Mucosa of stomach (tissue), 1 donor: ENCODE data around the gene INTS1.

Source experiments
- H3K27me3 ChIP-seq: one replicate; pipeline ENCODE4 v1.7.0; 2013; ENCODE audit warnings: mild to moderate bottlenecking, low read length; ENCODE audit not compliant: control insufficient read depth, insufficient read depth
- H3K36me3 ChIP-seq: one replicate; pipeline ENCODE4 v1.7.0; 2013; ENCODE audit warnings: low read length; ENCODE audit not compliant: control insufficient read depth, insufficient read depth
- H3K4me1 ChIP-seq: one replicate; pipeline ENCODE4 v1.7.0; 2013; ENCODE audit warnings: mild to moderate bottlenecking, low read length; ENCODE audit not compliant: control insufficient read depth, insufficient read depth
- H3K4me3 ChIP-seq: one replicate; pipeline ENCODE4 v1.7.0; 2013; ENCODE audit warnings: low read length
- H3K9ac ChIP-seq: one replicate; pipeline ENCODE4 v1.7.0; 2013; ENCODE audit warnings: mild to moderate bottlenecking, low read length, moderate library complexity
- H3K9me3 ChIP-seq: one replicate; pipeline ENCODE4 v1.7.0; 2013; ENCODE audit warnings: mild to moderate bottlenecking, low read length, moderate library complexity; ENCODE audit not compliant: control insufficient read depth
- donor health status: Pancreatic carcinoma.

Gene INTS1

DNA sequence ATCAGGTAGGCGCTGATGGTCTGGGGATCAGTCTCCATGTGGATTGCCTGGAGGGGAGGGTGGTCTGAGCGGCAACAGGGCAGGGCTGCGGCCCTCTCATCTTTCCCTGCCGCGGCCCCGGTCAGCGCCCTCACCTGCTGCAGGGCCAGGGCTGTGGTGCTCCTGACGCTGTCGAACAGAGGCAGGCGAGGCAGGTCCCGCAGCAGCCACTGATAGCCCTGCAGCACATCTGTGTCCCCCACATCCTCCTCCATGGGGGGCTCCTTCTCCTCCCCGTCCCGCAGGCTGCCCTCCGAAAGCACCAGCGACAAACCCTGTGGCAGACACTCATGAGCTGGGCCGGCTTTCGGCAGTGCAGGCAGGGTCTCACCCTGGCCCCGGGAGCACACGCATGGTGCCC is 19.0 kb downstream of the INTS1 start:
- no peaks in the 10 kb centered on the region for H3K4me1 ChIP-seq
- no peaks in the 10 kb centered on the region for H3K36me3 ChIP-seq
- H3K9ac ChIP-seq = no peak overlapping the region
- H3K4me3 ChIP-seq = no peak overlapping the region
- H3K9me3 ChIP-seq = no peaks in the 10 kb centered on the region
- H3K27me3 ChIP-seq = no peaks in the 10 kb centered on the region

DNA sequence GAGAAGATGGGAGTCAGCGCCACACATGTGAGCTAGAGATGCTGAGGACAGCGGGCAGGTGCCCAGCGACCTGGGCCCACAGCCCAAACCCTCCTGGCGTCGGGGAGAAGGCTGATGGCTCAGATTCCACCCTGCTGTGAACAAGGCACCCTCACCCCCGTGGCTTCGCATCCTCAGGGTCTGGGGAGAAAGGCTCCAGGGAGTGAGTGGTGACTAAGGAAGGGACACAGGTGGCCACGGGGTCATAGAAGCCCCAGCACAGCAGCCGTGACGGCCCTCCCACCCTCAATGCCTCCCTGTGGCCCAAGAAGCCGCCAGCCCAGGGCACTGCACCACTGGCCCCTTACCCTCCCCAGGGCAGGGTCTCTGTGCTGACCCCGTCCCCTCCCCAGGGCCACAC is 19.6 kb downstream of the INTS1 start:
- Histone ChIP-seq H3K27me3 (no peaks in the 10 kb centered on the region), H3K36me3 (no peaks in the 10 kb centered on the region)

GRCh38 chr7:1483536-1484505 is 20.4 kb downstream of the INTS1 start:
- Histone ChIP-seq H3K27me3 (no peaks in the 10 kb centered on the region), H3K36me3 (no peaks in the 10 kb centered on the region), H3K4me3 (no peak overlapping the region), H3K4me1 (no peaks in the 10 kb centered on the region), H3K9ac (no peak overlapping the region), H3K9me3 (no peaks in the 10 kb centered on the region)

More for the DNA sequence above, 19.6 kb downstream of the INTS1 start:
- Histone ChIP-seq H3K9ac (no peak overlapping the region), H3K9me3 (no peaks in the 10 kb centered on the region), H3K4me1 (no peaks in the 10 kb centered on the region), H3K4me3 (no peak overlapping the region)

DNA sequence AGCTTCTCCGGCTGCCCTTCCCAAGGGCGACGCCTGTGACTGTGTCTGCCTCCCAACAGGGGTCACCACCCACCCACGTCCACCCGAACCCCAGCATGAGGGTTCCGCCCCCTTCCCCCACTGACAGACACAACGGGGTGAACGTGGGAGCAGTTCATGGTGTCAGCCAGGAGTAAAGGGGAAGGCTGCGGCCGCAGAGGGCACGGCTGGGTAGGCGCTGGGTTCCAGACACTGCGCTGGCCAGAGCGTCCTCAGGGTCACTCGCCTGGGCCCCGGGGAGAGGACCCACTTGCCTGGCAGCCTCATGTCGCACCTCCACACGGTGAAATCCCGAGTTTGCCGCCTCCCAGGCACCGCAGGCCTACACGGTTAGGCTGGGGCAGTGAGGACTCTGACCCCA is 21.1 kb downstream of the INTS1 start:
- Histone ChIP-seq H3K4me1 (no peaks in the 10 kb centered on the region), H3K36me3 (no peaks in the 10 kb centered on the region), H3K4me3 (no peak overlapping the region), H3K9ac (no peak overlapping the region), H3K9me3 (no peaks in the 10 kb centered on the region), H3K27me3 (no peaks in the 10 kb centered on the region)

- Histone ChIP-seq H3K4me1 (no peaks in the 10 kb centered on the region), H3K27me3 (no peaks in the 10 kb centered on the region), H3K9me3 (no peaks in the 10 kb centered on the region), H3K4me3 (no peak overlapping the region), H3K9ac (no peak overlapping the region), H3K36me3 (no peaks in the 10 kb centered on the region)
These were observed 22.9 kb downstream of the INTS1 start for GRCh38 chr7:1481300-1481699.

DNA sequence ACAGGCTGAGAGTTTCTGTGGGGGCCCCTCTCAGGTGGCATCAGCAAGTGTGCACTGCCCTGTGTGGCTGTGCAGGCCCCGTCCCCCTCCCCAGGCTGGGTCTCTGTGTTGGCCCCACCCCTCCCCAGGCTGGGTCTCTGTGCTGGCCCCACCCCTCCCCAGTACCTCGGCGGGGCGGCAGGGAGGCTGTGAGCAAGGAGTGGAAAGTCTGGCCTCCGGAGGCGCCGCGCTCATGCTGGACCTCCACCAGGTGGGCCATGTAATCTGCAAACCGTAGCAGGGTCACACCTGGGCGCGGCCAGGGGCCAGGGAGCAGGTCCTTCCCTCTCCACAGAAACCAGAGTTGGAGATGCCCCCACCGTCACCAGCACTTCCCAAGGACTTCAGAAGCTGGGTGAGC is 23.5 kb downstream of the INTS1 start:
- Histone ChIP-seq H3K36me3 (no peaks in the 10 kb centered on the region), H3K4me3 (no peak overlapping the region)

DNA sequence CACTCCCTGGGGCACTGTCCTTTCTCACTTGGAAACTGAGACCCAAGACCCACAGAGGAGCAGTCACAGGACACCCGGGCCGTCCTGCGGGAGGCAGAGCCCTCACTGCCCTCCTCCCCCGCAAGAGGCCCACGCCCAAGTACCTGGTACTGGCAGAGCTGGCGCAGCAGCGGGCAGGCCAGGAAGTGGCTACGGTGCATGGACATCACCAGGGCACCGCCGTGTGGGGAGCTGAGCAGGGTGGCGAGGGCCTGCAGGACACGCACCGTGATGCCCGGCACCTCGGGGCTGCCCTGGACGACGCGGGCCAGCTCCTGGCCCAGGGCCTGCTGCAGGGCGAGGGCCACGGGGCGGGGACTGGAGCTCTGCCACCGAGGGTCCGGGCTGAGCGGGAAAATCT is 24.9 kb downstream of the INTS1 start:
- Histone ChIP-seq H3K27me3 (no peaks in the 10 kb centered on the region), H3K9ac (no peak overlapping the region), H3K4me3 (no peak overlapping the region), H3K36me3 (no peaks in the 10 kb centered on the region), H3K4me1 (peaks cover 5% of the 10 kb centered on the region), H3K9me3 (no peaks in the 10 kb centered on the region)

More for the DNA sequence above, 23.5 kb downstream of the INTS1 start:
- Histone ChIP-seq H3K9ac (no peak overlapping the region), H3K4me1 (no peaks in the 10 kb centered on the region), H3K9me3 (no peaks in the 10 kb centered on the region), H3K27me3 (no peaks in the 10 kb centered on the region)

DNA sequence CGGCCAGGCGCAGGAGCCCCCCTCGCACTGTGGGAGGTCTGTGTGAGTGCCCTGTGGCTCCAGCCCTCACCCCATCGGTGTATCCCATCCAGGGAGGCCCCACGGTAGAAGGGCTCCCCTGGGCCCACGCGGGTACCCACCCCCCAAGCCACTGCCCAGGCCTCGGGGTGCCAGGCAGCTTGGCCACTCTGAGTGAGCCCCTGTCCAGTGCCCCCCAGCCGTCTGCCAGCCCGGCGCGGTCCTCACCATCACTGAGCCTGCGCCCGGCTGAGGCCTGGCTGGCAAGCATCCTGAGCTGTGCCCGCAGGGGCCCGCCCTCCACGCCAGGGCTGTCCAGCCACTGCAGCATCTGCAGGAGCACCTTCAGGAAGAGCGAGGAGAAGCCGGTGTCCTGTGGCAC is 25.7 kb downstream of the INTS1 start:
- Histone ChIP-seq H3K9ac (no peak overlapping the region), H3K9me3 (no peaks in the 10 kb centered on the region), H3K4me1 (peaks cover 13% of the 10 kb centered on the region), H3K4me3 (no peak overlapping the region), H3K36me3 (no peaks in the 10 kb centered on the region), H3K27me3 (no peaks in the 10 kb centered on the region)

- peaks cover 13% of the 10 kb centered on the region for H3K4me1 ChIP-seq
- no peak overlapping the region for H3K4me3 ChIP-seq
- no peak overlapping the region for H3K9ac ChIP-seq
- H3K9me3 ChIP-seq = no peaks in the 10 kb centered on the region
- H3K27me3 ChIP-seq = no peaks in the 10 kb centered on the region
- no peaks in the 10 kb centered on the region for H3K36me3 ChIP-seq
These were observed 27.3 kb downstream of the INTS1 start for GRCh38 chr7:1476859-1477258.

DNA sequence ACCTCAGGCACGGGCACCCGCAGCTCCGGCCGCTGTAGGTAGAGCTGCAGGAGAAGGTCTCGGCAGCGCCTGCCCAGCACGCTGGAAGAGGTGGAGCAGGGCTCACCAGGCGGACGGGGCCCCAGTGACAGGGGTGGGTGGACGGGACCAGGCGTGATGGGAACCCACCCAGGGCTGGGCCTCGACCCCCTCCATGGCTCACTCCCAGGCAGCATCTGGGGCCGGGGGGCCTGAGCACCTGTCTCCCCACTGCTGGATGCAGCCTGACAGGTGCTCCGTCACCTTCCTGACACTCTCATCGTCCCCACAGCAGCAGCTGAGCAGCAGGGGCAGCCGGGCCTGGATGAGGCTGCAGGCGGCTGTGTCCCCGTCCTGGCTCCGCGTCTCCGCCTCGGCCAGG is 28.2 kb downstream of the INTS1 start:
- no peak overlapping the region for H3K4me3 ChIP-seq
- H3K27me3 ChIP-seq = no peaks in the 10 kb centered on the region
- peaks cover 13% of the 10 kb centered on the region for H3K4me1 ChIP-seq
- no peaks in the 10 kb centered on the region for H3K36me3 ChIP-seq
- H3K9me3 ChIP-seq = no peaks in the 10 kb centered on the region
- no peak overlapping the region for H3K9ac ChIP-seq

- H3K36me3 ChIP-seq = no peaks in the 10 kb centered on the region
- H3K9ac ChIP-seq = no peak overlapping the region
- peaks cover 13% of the 10 kb centered on the region for H3K4me1 ChIP-seq
- H3K27me3 ChIP-seq = no peaks in the 10 kb centered on the region
- no peak overlapping the region for H3K4me3 ChIP-seq
- H3K9me3 ChIP-seq = no peaks in the 10 kb centered on the region
These were observed 28.8 kb downstream of the INTS1 start for GRCh38 chr7:1475393-1475792.

DNA sequence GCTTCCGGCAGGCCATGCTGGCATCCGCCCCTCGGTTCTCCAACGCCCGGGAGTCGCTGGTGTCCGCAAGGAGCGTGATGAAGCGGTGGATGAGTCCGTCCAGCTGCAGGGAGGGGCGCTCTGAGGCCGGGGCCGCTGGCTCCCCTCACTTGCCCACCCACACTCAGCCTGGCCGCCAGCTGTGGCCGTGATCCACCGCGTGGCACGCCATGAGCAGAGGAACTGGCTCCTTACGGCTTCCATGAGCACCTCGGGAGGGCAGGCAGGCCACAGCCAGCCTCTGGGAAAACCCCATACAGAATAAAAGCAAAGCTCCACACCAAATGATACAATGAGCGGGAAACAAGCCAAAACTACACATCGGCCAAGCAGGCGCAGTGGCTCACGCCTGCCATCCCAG is 29.5 kb downstream of the INTS1 start:
- H3K4me1 ChIP-seq = peaks cover 13% of the 10 kb centered on the region
- H3K9me3 ChIP-seq = no peaks in the 10 kb centered on the region
- peak overlapping the region; percentile 15 for H3K9ac ChIP-seq
- H3K27me3 ChIP-seq = no peaks in the 10 kb centered on the region
- no peak overlapping the region for H3K4me3 ChIP-seq
- H3K36me3 ChIP-seq = no peaks in the 10 kb centered on the region
